Trophoblast cell (in vitro differentiated cells and primary cell): ENCODE results near the gene EEFSEC.

Experiments used
- DNase-seq, 2 donors: peaks; one replicate each; pipeline ENCODE4 v3.0.0-alpha.2; 2016
- H2AFZ ChIP-seq: 2 replicates; pipeline ENCODE4 v1.6.1; 2013; ENCODE audit warnings: low read length, moderate library complexity, mild to moderate bottlenecking; ENCODE audit not compliant: insufficient read depth, poor library complexity
- H2AK5ac ChIP-seq: 2 replicates; pipeline ENCODE4 v1.6.1; 2013; ENCODE audit warnings: mild to moderate bottlenecking, low read length
- H2BK120ac ChIP-seq: 2 replicates; pipeline ENCODE4 v1.6.1; 2013; ENCODE audit warnings: low read length, mild to moderate bottlenecking, moderate library complexity; ENCODE audit not compliant: insufficient read depth, poor library complexity
- H2BK12ac ChIP-seq: 2 replicates; pipeline ENCODE4 v1.6.1; 2013; ENCODE audit warnings: mild to moderate bottlenecking, low read length, moderate library complexity
- H2BK5ac ChIP-seq: 2 replicates; pipeline ENCODE4 v1.6.1; 2013; ENCODE audit warnings: low read length, low read depth, moderate library complexity, mild to moderate bottlenecking; ENCODE audit not compliant: poor library complexity
- H3K14ac ChIP-seq: 2 replicates; pipeline ENCODE4 v1.6.1; 2013; ENCODE audit warnings: mild to moderate bottlenecking, low read length
- H3K18ac ChIP-seq: 2 replicates; pipeline ENCODE4 v1.6.1; 2013; ENCODE audit warnings: mild to moderate bottlenecking, low read length
- H3K23ac ChIP-seq: 2 replicates; pipeline ENCODE4 v1.6.1; 2013; ENCODE audit warnings: low read length
- H3K27ac ChIP-seq: 2 replicates; pipeline ENCODE4 v1.5.1; 2013; ENCODE audit warnings: low read depth, mild to moderate bottlenecking, inconsistent platforms, low read length, moderate library complexity
- H3K27me3 ChIP-seq: 2 replicates; pipeline ENCODE4 v1.6.1; 2013; ENCODE audit warnings: inconsistent platforms, mild to moderate bottlenecking, low read length, moderate library complexity; ENCODE audit not compliant: insufficient read depth
- H3K36me3 ChIP-seq, 2 experiments: 1 replicate in 1 of 2; 2 replicates in 1 of 2; pipeline ENCODE4 v1.6.1; 2013; ENCODE audit warnings: low read length in 2 of 2, mild to moderate bottlenecking in 2 of 2, moderate library complexity in 1 of 2; ENCODE audit not compliant: insufficient read depth in 2 of 2, control insufficient read depth in 1 of 2
- H3K4ac ChIP-seq: 2 replicates; pipeline ENCODE4 v1.6.1; 2013; ENCODE audit warnings: low read depth, mild to moderate bottlenecking, low read length, moderate library complexity
- H3K4me1 ChIP-seq, 2 experiments: 1 replicate in 1 of 2; 2 replicates in 1 of 2; pipeline ENCODE4 v1.6.1; 2013; ENCODE audit warnings: low read length in 2 of 2, mild to moderate bottlenecking in 2 of 2, moderate library complexity in 1 of 2; ENCODE audit not compliant: insufficient read depth in 2 of 2, control insufficient read depth in 1 of 2
- H3K4me2 ChIP-seq: 2 replicates; pipeline ENCODE4 v1.6.1; 2013; ENCODE audit warnings: inconsistent platforms, mild to moderate bottlenecking, low read length, moderate library complexity
- H3K4me3 ChIP-seq: 2 replicates; pipeline ENCODE4 v1.5.1; 2013; ENCODE audit warnings: mild to moderate bottlenecking, low read depth, low read length, inconsistent platforms
- H3K79me1 ChIP-seq: one replicate; pipeline ENCODE4 v1.6.1; 2013; ENCODE audit warnings: low read length
- H3K79me2 ChIP-seq: 2 replicates; pipeline ENCODE4 v1.6.1; 2013; ENCODE audit warnings: low read length, mild to moderate bottlenecking; ENCODE audit not compliant: control insufficient read depth, insufficient read depth, poor library complexity
- H3K9ac ChIP-seq: 2 replicates; pipeline ENCODE4 v1.6.1; 2013; ENCODE audit warnings: mild to moderate bottlenecking, low read length
- H3K9me3 ChIP-seq: 2 replicates; pipeline ENCODE4 v1.6.1; 2013; ENCODE audit warnings: low read depth, mild to moderate bottlenecking, control low read depth, inconsistent platforms, low read length; ENCODE audit not compliant: insufficient read depth
- H4K12ac ChIP-seq: 2 replicates; pipeline ENCODE4 v1.6.1; 2013; ENCODE audit warnings: low read depth, mild to moderate bottlenecking, low read length, moderate library complexity
- H4K8ac ChIP-seq: 2 replicates; pipeline ENCODE4 v1.6.1; 2013; ENCODE audit warnings: low read depth, mild to moderate bottlenecking, low read length, moderate library complexity
- H4K91ac ChIP-seq: one replicate; pipeline ENCODE4 v1.6.1; 2013; ENCODE audit warnings: low read depth, mild to moderate bottlenecking, low read length, moderate library complexity
- WGBS: extraction: QIAGEN DNeasy Blood & Tissue Kit; methylation state at CpG from one replicate; pipeline ENCODE4 v1.1.7; 2013; ENCODE audit warnings: missing lambda C conversion rate; ENCODE audit not compliant: insufficient read length, insufficient coverage; ENCODE audit errors: extremely low coverage; 5-methylcytosine and 5-hydroxymethylcytosine counted together

EEFSEC gene

DNA sequence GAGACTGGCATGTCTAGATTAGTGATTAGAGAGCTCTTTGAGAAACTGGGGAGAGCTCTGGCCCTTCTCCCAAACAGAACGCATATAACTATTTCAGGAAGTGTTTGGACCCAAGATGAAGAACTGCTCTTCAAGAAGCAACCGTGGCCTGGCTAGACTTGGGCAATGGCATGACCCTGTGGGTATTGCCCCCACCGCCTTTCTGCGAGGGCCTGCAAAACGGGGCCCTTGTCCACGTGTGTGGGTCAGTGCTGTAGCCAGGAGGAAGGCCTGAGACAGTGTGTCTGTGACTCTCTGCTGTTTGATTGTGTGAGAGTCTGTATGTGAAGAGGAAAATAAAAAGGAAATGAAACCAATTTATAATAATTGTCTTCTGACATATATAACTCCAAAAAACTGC lies 42.5 kb downstream of the EEFSEC start:
- no peak overlapping the region for H2AK5ac ChIP-seq
- no peak overlapping the region for H3K14ac ChIP-seq
- no peak overlapping the region for H3K9ac ChIP-seq
- H3K36me3 ChIP-seq, result no peaks in the 10 kb centered on the region
- no peak overlapping the region for H4K8ac ChIP-seq
- no peaks in the 10 kb centered on the region for H3K79me2 ChIP-seq
- peaks cover 2 to 5% of the 10 kb centered on the region in 2 experiments for H3K4me1 ChIP-seq
- H3K9me3 ChIP-seq, result no peaks in the 10 kb centered on the region
- no CpG with 5 or more reads among the region's 6 CpGs for WGBS
- no peak overlapping the region for H2AFZ ChIP-seq
- H4K91ac ChIP-seq, result no peak overlapping the region
- peaks cover 2% of the 10 kb centered on the region for H3K79me1 ChIP-seq
- peak overlapping the region; percentile 83 for H2BK12ac ChIP-seq
- no peak overlapping the region for H3K4me2 ChIP-seq
- no peak for DNase-seq
- H3K4ac ChIP-seq, result no peak overlapping the region
- H2BK5ac ChIP-seq, result no peak overlapping the region
- no peak overlapping the region for H3K23ac ChIP-seq
- no peak overlapping the region for H4K12ac ChIP-seq
- no peak overlapping the region for H3K4me3 ChIP-seq
- no peak overlapping the region for H3K27ac ChIP-seq
- no peak overlapping the region for H2BK120ac ChIP-seq
- H3K27me3 ChIP-seq, result no peaks in the 10 kb centered on the region
- peak overlapping the region; percentile 76 for H3K18ac ChIP-seq

DNA sequence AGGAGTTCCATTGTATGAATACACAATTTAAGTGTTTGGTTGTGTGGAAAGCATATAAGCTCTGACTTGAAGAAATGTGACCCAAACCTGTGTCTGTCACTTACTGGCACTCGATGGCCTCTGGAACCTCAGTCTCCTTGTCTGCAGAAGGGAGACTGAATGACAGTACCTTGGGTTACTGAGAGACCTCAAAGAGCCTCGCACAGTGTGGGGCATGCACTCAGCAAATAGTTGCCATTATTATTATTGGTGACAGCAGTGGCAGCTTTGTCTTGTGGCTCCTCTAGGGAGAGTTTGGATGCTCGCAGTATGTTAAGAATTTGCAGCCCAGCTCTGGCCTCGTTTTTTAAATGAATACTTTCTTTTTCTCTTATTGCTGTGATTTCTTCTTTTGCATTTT lies 43.4 kb downstream of the EEFSEC start:
- H3K9me3 ChIP-seq, result no peaks in the 10 kb centered on the region
- H4K8ac ChIP-seq, result no peak overlapping the region
- no peak overlapping the region for H3K4me2 ChIP-seq
- H2BK5ac ChIP-seq, result no peak overlapping the region
- no peak overlapping the region for H3K27ac ChIP-seq
- H3K4me3 ChIP-seq, result no peak overlapping the region
- H3K79me1 ChIP-seq, result peaks cover 2% of the 10 kb centered on the region
- H3K79me2 ChIP-seq, result no peaks in the 10 kb centered on the region
- H3K4me1 ChIP-seq, result peaks cover 2 to 5% of the 10 kb centered on the region in 2 experiments
- H3K36me3 ChIP-seq, result no peaks in the 10 kb centered on the region
- no peak overlapping the region for H3K9ac ChIP-seq
- no peak overlapping the region for H2AFZ ChIP-seq
- H2BK120ac ChIP-seq, result no peak overlapping the region
- H3K4ac ChIP-seq, result no peak overlapping the region
- no peak overlapping the region for H2BK12ac ChIP-seq
- H3K23ac ChIP-seq, result no peak overlapping the region
- H3K14ac ChIP-seq, result no peak overlapping the region
- no peak overlapping the region for H3K18ac ChIP-seq
- no peak overlapping the region for H4K91ac ChIP-seq
- H2AK5ac ChIP-seq, result no peak overlapping the region
- H4K12ac ChIP-seq, result no peak overlapping the region
- no CpG with 5 or more reads among the region's 4 CpGs for WGBS
- no peaks in the 10 kb centered on the region for H3K27me3 ChIP-seq
- no peak for DNase-seq

DNA sequence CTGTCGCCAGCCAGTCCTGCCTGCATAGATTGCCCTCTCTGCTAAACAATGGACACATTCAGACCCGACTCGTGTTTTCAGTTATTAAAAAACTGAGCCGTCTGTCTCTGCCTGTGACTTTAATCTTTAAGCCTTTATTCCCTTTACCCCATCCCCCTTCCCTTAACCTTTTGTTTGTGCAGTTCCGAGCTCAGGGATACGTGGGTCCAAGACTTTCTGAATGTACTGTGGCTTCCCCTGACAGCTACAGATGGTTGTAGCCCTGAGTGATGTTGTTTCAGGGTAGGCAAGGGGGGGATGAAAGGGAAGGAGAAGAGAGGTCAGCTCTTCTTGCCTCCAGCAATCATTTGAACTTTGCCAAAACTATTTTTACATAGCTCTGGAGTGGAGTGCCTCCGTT lies 44.6 kb downstream of the EEFSEC start:
- Histone ChIP-seq H2BK5ac (no peak overlapping the region), H4K91ac (no peak overlapping the region), H2AK5ac (no peak overlapping the region), H3K79me2 (no peaks in the 10 kb centered on the region), H4K8ac (no peak overlapping the region), H3K4me3 (no peak overlapping the region), H3K4me1 (peaks cover 2 to 5% of the 10 kb centered on the region in 2 experiments), H3K18ac (no peak overlapping the region), H3K36me3 (no peaks in the 10 kb centered on the region), H3K4me2 (no peak overlapping the region), H3K27ac (no peak overlapping the region), H3K79me1 (peaks cover 2% of the 10 kb centered on the region), H3K14ac (no peak overlapping the region), H3K4ac (no peak overlapping the region), H2BK12ac (no peak overlapping the region), H3K27me3 (no peaks in the 10 kb centered on the region), H3K9me3 (no peaks in the 10 kb centered on the region), H2AFZ (no peak overlapping the region), H2BK120ac (no peak overlapping the region), H3K23ac (no peak overlapping the region), H3K9ac (no peak overlapping the region), H4K12ac (no peak overlapping the region)
- WGBS, result no CpG with 5 or more reads among the region's 7 CpGs
- no peak for DNase-seq

DNA sequence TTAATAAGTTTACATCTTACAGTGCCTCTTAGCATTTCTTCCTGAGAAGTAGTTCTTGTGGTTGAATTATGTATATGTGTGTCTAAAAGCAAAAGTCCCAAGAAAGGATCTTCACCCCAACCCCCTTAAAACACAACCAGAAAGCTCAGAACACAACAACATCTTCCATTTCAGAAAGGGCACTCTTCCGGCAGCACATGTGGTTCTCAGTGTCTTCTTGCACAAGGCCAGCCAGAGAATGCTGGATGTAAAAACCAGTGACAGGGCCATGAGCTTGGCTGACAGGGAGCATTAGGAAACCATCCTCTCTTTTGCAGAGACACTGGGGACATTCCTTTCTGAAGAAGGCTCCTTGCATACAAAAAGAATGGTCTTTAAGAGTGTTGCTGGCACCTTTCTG lies 45.0 kb downstream of the EEFSEC start:
- no peak overlapping the region for H3K4me2 ChIP-seq
- H2BK120ac ChIP-seq, result no peak overlapping the region
- H3K27ac ChIP-seq, result no peak overlapping the region
- no peak overlapping the region for H4K12ac ChIP-seq
- H3K4ac ChIP-seq, result no peak overlapping the region
- no peak overlapping the region for H3K9ac ChIP-seq
- H3K18ac ChIP-seq, result no peak overlapping the region
- peaks cover 2 to 5% of the 10 kb centered on the region in 2 experiments for H3K4me1 ChIP-seq
- WGBS, result no CpG with 5 or more reads among the region's 1 CpG
- no peak overlapping the region for H2BK5ac ChIP-seq
- no peaks in the 10 kb centered on the region for H3K27me3 ChIP-seq
- H3K9me3 ChIP-seq, result no peaks in the 10 kb centered on the region
- H4K8ac ChIP-seq, result no peak overlapping the region
- no peak overlapping the region for H2AFZ ChIP-seq
- H2BK12ac ChIP-seq, result no peak overlapping the region
- H3K23ac ChIP-seq, result no peak overlapping the region
- no peak overlapping the region for H3K14ac ChIP-seq
- H3K79me2 ChIP-seq, result no peaks in the 10 kb centered on the region
- DNase-seq, result no peak
- H3K36me3 ChIP-seq, result no peaks in the 10 kb centered on the region
- no peak overlapping the region for H3K4me3 ChIP-seq
- H3K79me1 ChIP-seq, result peaks cover 2% of the 10 kb centered on the region
- H2AK5ac ChIP-seq, result no peak overlapping the region
- H4K91ac ChIP-seq, result no peak overlapping the region
